ENCODE data around the gene MZT2B.
A peak's percentile ranks its signal among the peaks of the same experiment; 100 is the strongest.
"Not testable (repeated sequence)": the region's sequence is repeated elsewhere in the genome, so short reads cannot be mapped to it uniquely, and the experiment has no call there.

MZT2B gene

DNA sequence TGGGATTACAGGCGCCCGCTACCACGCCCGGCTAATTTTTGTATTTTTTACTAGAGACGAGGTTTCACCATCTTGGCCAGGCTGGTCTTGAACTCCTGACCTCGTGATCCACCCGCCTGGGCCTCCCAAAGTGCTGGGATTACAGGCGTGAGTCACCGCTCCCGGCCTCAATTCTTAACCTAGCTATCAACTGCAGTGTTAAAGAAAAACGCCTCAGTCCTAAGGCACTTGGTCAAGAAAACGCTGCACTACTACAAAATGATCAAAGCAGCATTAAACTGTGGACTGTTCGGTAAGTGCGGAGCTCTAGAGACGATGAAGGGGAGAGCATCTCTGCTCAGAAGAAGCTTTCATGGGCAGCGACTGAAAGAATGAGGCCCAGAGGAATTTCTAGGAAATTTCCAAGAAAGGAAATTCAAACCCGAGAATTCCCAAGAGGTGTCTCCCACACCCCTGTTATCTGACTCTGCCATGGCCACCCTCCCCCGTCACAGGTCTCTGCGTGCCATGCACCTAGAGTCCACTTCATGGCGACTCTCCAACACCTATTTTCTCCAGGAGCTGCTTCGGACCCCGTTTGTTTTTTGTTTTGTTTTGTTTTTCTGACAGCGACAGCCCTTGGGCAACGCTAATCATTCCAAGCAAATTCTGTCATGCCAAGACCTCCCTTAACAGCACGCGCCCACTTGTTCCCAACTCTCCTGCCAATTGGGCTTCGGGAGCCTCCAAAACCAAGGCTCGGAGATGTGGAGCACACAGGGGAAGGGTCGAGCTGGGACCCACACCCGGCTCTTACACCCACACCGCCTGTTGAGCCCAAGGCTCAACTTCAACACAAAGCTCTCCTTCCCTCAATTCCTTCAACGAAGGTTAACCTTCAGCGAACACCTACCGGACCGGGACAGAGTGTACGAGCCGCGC lies 1.4 kb upstream of the MZT2B start:
- not testable (repeated sequence) for DNase-seq (ENCODE audit: low spot score)

- peak; percentile 92 for DNase-seq (ENCODE audit: low spot score)
These were observed 660 bp upstream of the MZT2B start, which contains the start of gene SMPD4 for GRCh38 chr2:130181325-130181879. Gene SMPD4, minus strand, starts transcription at chr2:130181602. Its CDS starts 5,010 bp downstream, at chr2:130176592.

- DNase-seq (ENCODE audit: low spot score) = not testable (repeated sequence)
These were observed 907 bp downstream of the MZT2B start for GRCh38 chr2:130182826-130183511.

GRCh38 chr2:130183512-130184373 lies 1.7 kb downstream of the MZT2B start:
- DNase-seq (ENCODE audit: low spot score) = no peak

- no peak for DNase-seq (ENCODE audit: low spot score)
These were observed 3.4 kb downstream of the MZT2B start for GRCh38 chr2:130185436-130185835.

DNA sequence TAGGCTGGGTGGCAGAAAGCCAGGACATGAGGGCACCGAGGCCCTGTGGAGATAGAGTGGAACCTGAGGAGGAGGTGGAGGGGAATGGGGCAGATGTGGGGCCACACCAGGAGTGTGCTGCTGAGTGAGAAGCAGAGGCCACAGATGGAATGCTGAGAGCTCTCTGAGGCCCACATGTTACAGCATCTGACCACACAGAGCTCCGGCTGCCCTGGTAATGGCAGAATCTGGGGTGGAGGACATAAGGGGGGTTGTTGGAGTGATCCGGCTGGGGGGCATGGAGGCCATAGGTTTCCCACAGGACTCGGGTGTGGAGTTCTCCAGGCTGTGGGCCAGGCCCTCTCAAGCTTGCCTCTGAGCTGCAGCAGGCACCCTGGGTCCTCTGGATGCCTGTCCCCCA lies 3.8 kb downstream of the MZT2B start:
- no peak for DNase-seq (ENCODE audit: low spot score)

GRCh38 chr2:130186391-130186790 lies 4.3 kb downstream of the MZT2B start:
- DNase-seq (ENCODE audit: low spot score) = no peak

DNA sequence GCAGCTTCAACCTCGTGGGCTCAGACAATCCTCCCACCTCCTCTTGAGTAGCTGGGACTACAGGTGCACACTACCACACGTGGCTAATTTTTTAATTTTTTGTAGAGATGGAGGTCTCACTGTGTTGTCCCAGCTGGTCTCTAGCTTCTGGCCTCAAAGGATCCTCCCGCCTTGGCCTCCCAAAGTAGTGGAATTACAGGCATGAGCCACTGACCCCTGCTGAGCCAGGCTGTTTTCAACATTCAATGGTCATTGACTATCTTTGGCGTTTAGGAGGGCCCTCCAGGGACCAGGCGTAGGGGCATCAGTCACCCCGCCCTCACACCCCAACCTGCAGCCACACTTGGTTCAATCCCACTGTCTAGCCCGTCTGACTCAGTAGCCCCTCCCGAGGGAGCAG lies 5.2 kb downstream of the MZT2B start:
- DNase-seq (ENCODE audit: low spot score) = no peak

DNA sequence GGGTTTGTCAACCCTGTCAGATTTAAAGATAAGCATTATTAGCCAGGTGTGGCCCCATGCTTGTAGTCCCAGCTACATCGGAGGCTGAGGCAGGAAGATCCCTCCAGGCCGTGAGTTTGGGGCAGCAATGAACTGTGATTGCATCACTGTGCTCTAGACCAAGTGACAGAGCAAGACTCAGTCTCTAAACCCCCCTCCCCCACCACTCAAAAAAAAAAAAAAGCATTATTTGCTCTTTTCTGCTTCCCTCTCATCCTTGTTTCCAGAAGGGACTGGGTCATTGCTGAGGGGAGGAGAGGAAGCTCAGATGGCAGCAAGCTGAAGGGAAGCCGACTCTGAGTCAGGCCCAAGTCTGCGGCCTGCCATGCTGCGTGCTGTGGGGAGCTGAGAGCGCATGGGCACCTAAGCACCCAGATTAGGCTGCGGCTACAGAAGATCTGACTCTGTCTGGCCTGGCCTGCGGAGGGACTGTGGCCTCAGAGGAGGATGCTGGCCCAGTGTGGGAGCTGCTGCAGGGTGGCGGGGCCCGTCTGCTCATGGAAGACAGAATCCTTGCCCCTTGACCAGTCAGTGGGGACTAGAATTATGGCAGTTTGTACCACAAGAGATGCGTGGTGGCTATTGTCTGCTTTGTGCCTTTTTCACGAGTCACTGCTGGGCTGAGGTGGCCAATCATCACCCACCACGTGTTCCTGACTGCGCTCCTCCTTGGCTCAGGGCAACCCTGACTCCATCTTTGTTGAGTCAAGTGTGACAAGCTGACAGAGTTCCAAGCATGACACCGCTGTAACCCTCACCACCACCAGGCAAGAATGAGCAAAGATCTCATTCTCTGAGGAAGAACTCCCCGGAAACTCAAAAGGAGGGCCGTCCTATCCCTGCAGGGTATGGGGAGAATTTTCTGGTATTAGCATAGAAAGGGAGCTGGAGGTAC lies 6.1 kb downstream of the MZT2B start:
- DNase-seq (ENCODE audit: low spot score) = not testable (repeated sequence)

- not testable (repeated sequence) for DNase-seq (ENCODE audit: low spot score)
These were observed 6.9 kb downstream of the MZT2B start for GRCh38 chr2:130188958-130189357.

GRCh38 chr2:130190237-130190636 lies 8.2 kb downstream of the MZT2B start:
- no peak for DNase-seq (ENCODE audit: low spot score)

GRCh38 chr2:130191319-130191718 lies 9.3 kb downstream of the MZT2B start:
- not testable (repeated sequence) for DNase-seq (ENCODE audit: low spot score)

GRCh38 chr2:130192451-130192850 lies 10.4 kb downstream of the MZT2B start:
- DNase-seq (ENCODE audit: low spot score) = not testable (repeated sequence)

DNA sequence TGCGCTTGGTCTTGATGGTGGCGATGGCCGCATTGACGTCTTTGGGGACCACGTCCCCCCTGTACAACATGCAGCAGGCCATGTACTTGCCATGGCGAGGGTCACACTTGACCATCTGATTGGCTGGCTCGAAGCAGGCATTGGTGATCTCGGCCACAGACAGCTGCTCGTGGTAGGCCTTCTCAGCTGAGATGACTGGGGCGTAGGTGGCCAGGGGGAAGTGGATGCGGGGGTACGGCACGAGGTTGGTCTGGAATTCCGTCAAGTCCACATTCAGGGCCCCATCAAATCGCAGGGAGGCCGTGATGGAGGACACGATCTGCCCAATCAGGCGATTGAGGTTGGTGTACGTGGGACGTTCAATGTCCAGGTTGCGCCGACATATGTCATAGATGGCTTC lies 11.8 kb downstream of the MZT2B start:
- DNase-seq (ENCODE audit: low spot score) = not testable (repeated sequence)

DNA sequence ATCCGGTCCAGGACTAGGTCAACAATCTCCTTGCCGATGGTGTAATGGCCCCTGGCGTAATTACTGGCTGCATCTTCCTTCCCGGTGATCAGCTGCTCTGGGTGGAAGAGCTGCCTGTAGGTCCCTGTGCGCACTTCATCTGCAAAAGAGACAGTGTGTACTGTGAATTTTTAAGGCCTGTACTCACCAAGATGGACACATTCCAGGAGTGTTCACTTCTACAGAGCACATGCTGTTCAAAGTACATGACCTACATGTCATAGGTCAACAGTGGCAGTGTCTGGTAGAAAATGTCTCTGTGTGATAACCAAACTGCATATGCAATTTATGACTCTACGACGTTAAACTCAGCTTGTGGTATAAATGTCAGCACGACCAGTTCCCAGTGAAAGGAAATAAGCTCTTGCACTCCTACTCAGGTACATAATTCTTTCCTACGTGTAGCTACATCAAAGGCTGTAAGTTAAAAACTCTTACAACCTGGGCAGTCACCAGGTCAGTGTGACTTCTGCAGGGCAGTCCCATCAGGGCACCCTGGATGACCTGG lies 13.1 kb downstream of the MZT2B start:
- DNase-seq (ENCODE audit: low spot score) = not testable (repeated sequence)

GRCh38 chr2:130196052-130196451 lies 14.0 kb downstream of the MZT2B start:
- not testable (repeated sequence) for DNase-seq (ENCODE audit: low spot score)

- DNase-seq (ENCODE audit: low spot score) = no peak
These were observed 16.3 kb downstream of the MZT2B start, which contains the start of gene TUBA3E for GRCh38 chr2:130198343-130198742. Gene TUBA3E, minus strand, starts transcription at chr2:130198439. Its CDS starts 79 bp downstream, at chr2:130198360.

DNA sequence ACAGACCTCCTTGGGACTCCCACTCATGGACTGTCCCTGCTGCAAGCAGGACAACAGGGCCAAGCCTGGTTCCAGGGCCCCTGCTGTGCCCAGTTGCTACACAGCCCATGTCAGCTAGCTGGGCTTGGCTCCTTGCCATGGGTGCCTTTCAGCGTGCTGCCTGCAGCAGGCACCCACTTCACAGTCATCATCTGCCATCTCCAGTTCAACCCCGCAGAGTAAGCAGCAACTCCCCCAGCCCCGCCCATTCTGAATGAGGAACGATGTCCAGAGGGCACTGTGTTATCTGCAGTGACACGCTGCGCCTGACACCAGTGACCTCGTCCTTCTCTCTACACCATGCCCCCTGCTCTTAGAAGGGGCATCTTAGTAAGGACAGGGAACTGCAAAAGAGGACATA lies 20.5 kb downstream of the MZT2B start:
- not testable (repeated sequence) for DNase-seq (ENCODE audit: low spot score)

DNA sequence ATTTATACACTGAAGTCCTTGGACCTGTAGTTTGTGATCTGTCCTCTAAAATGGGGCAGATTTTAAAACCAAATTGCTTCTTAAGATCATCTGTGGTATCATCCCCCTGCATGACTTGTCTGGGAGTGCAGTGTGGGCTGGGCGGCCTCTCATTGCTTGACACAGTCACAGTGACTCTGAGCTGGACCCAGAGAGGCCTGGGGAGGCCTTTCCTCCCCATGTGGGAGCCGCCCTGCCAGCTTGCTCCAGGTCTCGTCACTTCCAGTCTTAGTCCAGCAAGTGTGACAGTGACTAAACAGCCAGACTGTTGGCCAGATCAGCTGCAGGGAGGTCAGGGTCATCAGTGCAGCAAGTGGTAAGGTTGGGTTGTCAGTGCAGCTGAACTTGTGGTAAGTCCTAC lies 21.1 kb downstream of the MZT2B start:
- DNase-seq (ENCODE audit: low spot score) = not testable (repeated sequence)

DNA sequence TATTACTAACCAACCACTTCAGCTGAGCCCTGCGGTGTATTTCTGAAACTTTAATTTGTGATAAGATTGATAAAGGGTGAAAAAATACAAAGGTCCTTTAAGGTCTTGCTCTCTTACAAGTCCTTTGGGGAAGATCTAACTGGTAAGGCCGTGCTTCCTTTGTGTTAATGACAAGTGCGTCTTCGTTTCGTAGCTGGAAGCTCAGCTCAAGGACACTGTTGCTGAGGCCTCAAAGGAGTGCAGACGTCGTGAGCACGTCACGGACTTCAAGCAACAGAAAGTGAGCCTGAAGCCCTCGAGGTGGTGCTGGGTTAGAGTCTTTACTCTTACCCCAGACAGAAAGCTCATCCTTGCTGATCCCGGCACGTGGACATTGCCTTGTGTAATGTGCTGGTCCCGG lies 25.0 kb downstream of the MZT2B start:
- not testable (repeated sequence) for DNase-seq (ENCODE audit: low spot score)
